Body of pancreas (tissue), 4 donors: ENCODE results near the gene NES. TPM values are rescaled to one million over a fixed set of nuclear protein-coding genes. Genes with fewer than 3 reads are reported as not detected.

ENCODE experiments used
- ATAC-seq: fragments of 150-250 bp; one replicate; pipeline ENCODE4 v1.9.1; 2016
- DNase-seq, 4 donors: peaks; one replicate each; pipeline ENCODE4 v3.0.0-alpha.2; 2019
- H3K27ac ChIP-seq, 4 donors: fragments of 200-600 bp; sonication (generic); 1 replicate in 3 of 4; 2 replicates in 1 of 4; pipeline versions ENCODE4 v1.5.1 to v1.6.1; 2016 to 2019; ENCODE audit warnings: mild to moderate bottlenecking in 1 of 4, mixed read lengths in 1 of 4, moderate library complexity in 1 of 4
- H3K27me3 ChIP-seq, 2 donors: fragments of 200-600 bp; sonication (generic); one replicate each; pipeline ENCODE4 v1.6.0; 2016; ENCODE audit warnings: mild to moderate bottlenecking in 1 of 2
- H3K36me3 ChIP-seq, 2 donors: fragments of 200-600 bp; sonication (generic); replicated peaks in 1 of 2; 2 replicates each; pipeline ENCODE4 v1.5.1; 2016; ENCODE audit warnings: low read depth in 2 of 2; ENCODE audit not compliant: insufficient read depth in 1 of 2
- H3K4me1 ChIP-seq: fragments of 200-600 bp; sonication (generic); one replicate; pipeline ENCODE4 v1.6.0; 2016
- H3K4me3 ChIP-seq, 2 donors: fragments of 200-600 bp; sonication (generic); 1 replicate in 1 of 2; 2 replicates in 1 of 2; pipeline ENCODE4 v1.5.1; 2016 to 2019
- H3K9me3 ChIP-seq, 3 donors: fragments of 200-600 bp; sonication (generic); 1 replicate in 2 of 3; 2 replicates in 1 of 3; pipeline ENCODE4 v1.5.1; 2016
- CTCF ChIP-seq, 7 experiments: fragments of 450-650 bp in 4 of 7; fragments of 200-600 bp in 3 of 7; sonication (generic) in 3 of 7; IDR thresholded peaks; one replicate each; pipeline ENCODE4 v1.5.1; 2016 to 2019; ENCODE audit warnings: antibody characterized with exemption in 7 of 7
- POLR2A ChIP-seq, 3 donors: fragments of 450-650 bp; IDR thresholded peaks; one replicate each; pipeline ENCODE4 v1.6.1; 2016; ENCODE audit warnings: antibody characterized with exemption in 3 of 3, mild to moderate bottlenecking in 2 of 3
- WGBS, 2 donors: methylation state at CpG; one replicate each; pipeline ENCODE4 v1.1.5; 2017; 5-methylcytosine and 5-hydroxymethylcytosine counted together
- intact Hi-C: fragments of 100-400 bp; cut with DNase I; formaldehyde crosslinking; loops from one replicate; pipeline ENCODE4 v1.15.1; 2023
- total RNA-seq, 2 donors: library from RNA; depleted of rRNA; stranded (reverse); fragments of >200 nt; gene quantifications; one replicate each; pipeline ENCODE4 v1.1.0, GENCODE V29; 2016

NES gene
- total RNA-seq, 2 donors from 2014 or later, result 4.2 to 12.2 TPM

- Histone ChIP-seq H3K9me3 (no peaks in the 10 kb centered on the region), H3K27me3 (peaks cover 0 to 8% of the 10 kb centered on the region in 2 donors), H3K36me3 (no peaks in the 10 kb centered on the region), H3K4me3 (no peak overlapping the region), H3K27ac (peak overlapping the region in 2 of 4 donors; percentile 25 to 39), H3K4me1 (peaks cover 19% of the 10 kb centered on the region)
- TF ChIP-seq CTCF (IDR thresholded peaks at IDR 0.05) (no peak), POLR2A (IDR thresholded peaks at IDR 0.05) (no peak)
- DNase-seq, result no peak
- 71 to 80% methylated on average over 8 of the region's 8 CpGs for WGBS, 2 donors
- intact Hi-C loops, result no loop called here
- ATAC-seq, result no peak
These were observed 47.3 kb downstream of the NES start for GRCh38 chr1:156629823-156630449.

- no peaks in the 10 kb centered on the region for H3K36me3 ChIP-seq
- H3K4me3 ChIP-seq, result no peak overlapping the region
- intact Hi-C loops, result no loop called here
- 77 to 80% methylated on average over 2 of the region's 2 CpGs for WGBS, 2 donors
- H3K27me3 ChIP-seq, result peaks cover 0 to 23% of the 10 kb centered on the region in 2 donors
- peak; percentile 43 to 71 (median 60) for DNase-seq
- no peak overlapping the region for H3K27ac ChIP-seq
- ATAC-seq, result peak; percentile 21
- peaks cover 30% of the 10 kb centered on the region for H3K4me1 ChIP-seq
- TF ChIP-seq POLR2A (IDR thresholded peaks at IDR 0.05) (no peak), CTCF (IDR thresholded peaks at IDR 0.05) (peak; percentile 17 to 68 (median 61))
- H3K9me3 ChIP-seq, result no peaks in the 10 kb centered on the region
These were observed 49.8 kb downstream of the NES start for GRCh38 chr1:156627313-156627880.

GRCh38 chr1:156626079-156626438 lies 51.1 kb downstream of the NES start:
- Histone ChIP-seq H3K27me3 (peaks cover 0 to 23% of the 10 kb centered on the region in 2 donors), H3K4me3 (no peak overlapping the region), H3K4me1 (peaks cover 30% of the 10 kb centered on the region), H3K36me3 (no peaks in the 10 kb centered on the region), H3K27ac (no peak overlapping the region), H3K9me3 (no peaks in the 10 kb centered on the region)
- no peak for TF ChIP-seq POLR2A (IDR thresholded peaks at IDR 0.05)
- TF ChIP-seq CTCF (IDR thresholded peaks at IDR 0.05), result no peak
- intact Hi-C loops, result no loop called here
- WGBS, 2 donors, result 39 to 46% methylated on average over 4 of the region's 4 CpGs
- DNase-seq (no peak), ATAC-seq (no peak)

GRCh38 chr1:156625436-156626078 lies 51.6 kb downstream of the NES start:
- Histone ChIP-seq H3K4me1 (peaks cover 30% of the 10 kb centered on the region), H3K36me3 (no peaks in the 10 kb centered on the region), H3K9me3 (no peaks in the 10 kb centered on the region), H3K27me3 (peaks cover 0 to 23% of the 10 kb centered on the region in 2 donors), H3K4me3 (no peak overlapping the region), H3K27ac (no peak overlapping the region)
- WGBS, 2 donors, result 0 to 1% methylated on average over 16 to 41 of the region's 45 CpGs
- ATAC-seq (peak; percentile 56), DNase-seq (peak; percentile 32 to 74 (median 56))
- TF ChIP-seq POLR2A (IDR thresholded peaks at IDR 0.05) (no peak), CTCF (IDR thresholded peaks at IDR 0.05) (peak in 6 of 7 experiments; percentile 59 to 80 (median 76))
- intact Hi-C loops, result no loop called here
